CD4-positive, alpha-beta T cell treated with Interleukin-4 for 4 hours (primary cell): ENCODE data around the gene CLCA1.

Experiments
- DNase-seq: peaks from one replicate; pipeline ENCODE4 v3.0.0-alpha.2; 2020

The CLCA1 gene

GRCh38 chr1:86468501-86468977 lies at the start of gene CLCA1:
CLCA1 (plus strand) TSS chr1:86468927; CDS start chr1:86468972, 45 bp downstream.
- no peak for DNase-seq

- peak; percentile 60 for DNase-seq
These were observed 49.3 kb upstream of the CLCA1 start for GRCh38 chr1:86419277-86419903.

- no peak for DNase-seq
These were observed 47.0 kb upstream of the CLCA1 start for GRCh38 chr1:86421601-86422280.

GRCh38 chr1:86423473-86423872 lies 45.3 kb upstream of the CLCA1 start:
- DNase-seq = no peak

- DNase-seq = no peak
These were observed 44.9 kb upstream of the CLCA1 start, which contains the start of gene CLCA2 for GRCh38 chr1:86423873-86424272. CLCA2 (plus strand) TSS chr1:86424171; CDS start chr1:86424248, 77 bp downstream.

GRCh38 chr1:86429122-86429725 lies 39.5 kb upstream of the CLCA1 start:
- no peak for DNase-seq

GRCh38 chr1:86429835-86430234 lies 38.9 kb upstream of the CLCA1 start:
- no peak for DNase-seq

- DNase-seq = no peak
These were observed 38.4 kb upstream of the CLCA1 start for GRCh38 chr1:86430376-86430775.

GRCh38 chr1:86434059-86434458 lies 34.7 kb upstream of the CLCA1 start:
- no peak for DNase-seq

GRCh38 chr1:86435327-86435726 lies 33.4 kb upstream of the CLCA1 start:
- DNase-seq = no peak

- no peak for DNase-seq
These were observed 32.7 kb upstream of the CLCA1 start for GRCh38 chr1:86436041-86436440.

- DNase-seq = peak; percentile 10
These were observed 27.1 kb upstream of the CLCA1 start for GRCh38 chr1:86441581-86441980.

GRCh38 chr1:86441997-86442396 lies 26.7 kb upstream of the CLCA1 start:
- no peak for DNase-seq

GRCh38 chr1:86445919-86446318 lies 22.8 kb upstream of the CLCA1 start:
- no peak for DNase-seq

- no peak for DNase-seq
These were observed 21.4 kb upstream of the CLCA1 start for GRCh38 chr1:86447198-86447790.

- DNase-seq = no peak
These were observed 20.1 kb upstream of the CLCA1 start for GRCh38 chr1:86448670-86449069.

GRCh38 chr1:86449103-86449502 lies 19.6 kb upstream of the CLCA1 start:
- no peak for DNase-seq

- no peak for DNase-seq
These were observed 17.9 kb upstream of the CLCA1 start for GRCh38 chr1:86450847-86451246.

- no peak for DNase-seq
These were observed 15.1 kb upstream of the CLCA1 start for GRCh38 chr1:86453664-86454063.

- DNase-seq = no peak
These were observed 13.7 kb upstream of the CLCA1 start for GRCh38 chr1:86455073-86455472.

- DNase-seq = no peak
These were observed 7.7 kb upstream of the CLCA1 start for GRCh38 chr1:86460998-86461397.

- DNase-seq = no peak
These were observed 7.2 kb upstream of the CLCA1 start for GRCh38 chr1:86461482-86461881.

- no peak for DNase-seq
These were observed 3.9 kb upstream of the CLCA1 start for GRCh38 chr1:86464819-86465218.
